Activated T-helper 17 cell treated with anti-CD3 and anti-CD28 coated beads, Interleukin-2, amount 50 U/mL, for 72 hours (primary cell): Measurements from ENCODE around the gene CASP9. TPM values are rescaled to one million over a fixed set of nuclear protein-coding genes. Genes with fewer than 3 reads are reported as not detected.
"Not testable (repeated sequence)": the region's sequence is repeated elsewhere in the genome, so short reads cannot be mapped to it uniquely, and the experiment has no call there.

Experiments
- ATAC-seq: fragments of 150-1000 bp; cut with Tn5 transposase; replicated peaks from 2 replicates; pipeline ENCODE4 v1.10.0; 2021; ENCODE audit warnings: mild to moderate bottlenecking, moderate library complexity
- H3K27ac Mint-ChIP-seq: one replicate; pipeline ENCODE4 v1.8.0; 2022; ENCODE audit warnings: mixed read lengths
- H3K27me3 Mint-ChIP-seq: one replicate; pipeline ENCODE4 v1.8.0; 2022; ENCODE audit warnings: mixed read lengths
- H3K36me3 Mint-ChIP-seq: one replicate; pipeline ENCODE4 v1.8.0; 2022; ENCODE audit warnings: low read depth, mild to moderate bottlenecking, mixed read lengths
- H3K4me1 Mint-ChIP-seq: one replicate; pipeline ENCODE4 v1.8.0; 2022; ENCODE audit warnings: mixed read lengths
- H3K4me3 Mint-ChIP-seq: one replicate; pipeline ENCODE4 v1.8.0; 2022; ENCODE audit warnings: mild to moderate bottlenecking, mixed read lengths
- H3K9me3 Mint-ChIP-seq: one replicate; pipeline ENCODE4 v1.8.0; 2022; ENCODE audit warnings: mixed read lengths
- total RNA-seq, 2 donors: library from RNA; stranded (reverse); gene quantifications; one replicate each; pipeline ENCODE4 v1.2.3, GENCODE V29; 2022

The CASP9 gene
- total RNA-seq, 2 donors from 2014 or later = 17.1 to 17.9 TPM

GRCh38 chr1:15475752-15476314, 48.2 kb downstream of the CASP9 start, which contains the start of gene CELA2B:
Gene CELA2B, plus strand, starts transcription at chr1:15476104. Its CDS starts 22 bp downstream, at chr1:15476126.
- Mint-ChIP-seq H3K4me3 (no peak within 1 kb of the TSS), H3K36me3 (no peaks in the 10 kb centered on the region), H3K9me3 (no peaks in the 10 kb centered on the region), H3K27me3 (no peaks in the 10 kb centered on the region), H3K4me1 (no peaks in the 10 kb centered on the region), H3K27ac (no peak within 1 kb of the TSS)
- ATAC-seq = no peak

- Mint-ChIP-seq H3K36me3 (no peaks in the 10 kb centered on the region), H3K9me3 (no peaks in the 10 kb centered on the region), H3K27ac (no peak overlapping the region), H3K4me3 (no peak overlapping the region), H3K27me3 (no peaks in the 10 kb centered on the region), H3K4me1 (no peaks in the 10 kb centered on the region)
- ATAC-seq = no peak
Observed at GRCh38 chr1:15472587-15472986, 51.4 kb downstream of the CASP9 start.

GRCh38 chr1:15471723-15472122, 52.3 kb downstream of the CASP9 start:
- not testable (repeated sequence) for H3K4me1 Mint-ChIP-seq, H3K27ac Mint-ChIP-seq, H3K36me3 Mint-ChIP-seq, H3K9me3 Mint-ChIP-seq, H3K27me3 Mint-ChIP-seq, H3K4me3 Mint-ChIP-seq, ATAC-seq

- not testable (repeated sequence) for H3K36me3 Mint-ChIP-seq, H3K4me1 Mint-ChIP-seq, ATAC-seq, H3K27me3 Mint-ChIP-seq, H3K9me3 Mint-ChIP-seq, H3K4me3 Mint-ChIP-seq, H3K27ac Mint-ChIP-seq
Observed at GRCh38 chr1:15471067-15471466, 52.9 kb downstream of the CASP9 start.

GRCh38 chr1:15469821-15470448, 54.1 kb downstream of the CASP9 start:
- not testable (repeated sequence) for H3K4me1 Mint-ChIP-seq, H3K27me3 Mint-ChIP-seq, H3K27ac Mint-ChIP-seq, H3K4me3 Mint-ChIP-seq, H3K36me3 Mint-ChIP-seq, H3K9me3 Mint-ChIP-seq, ATAC-seq

GRCh38 chr1:15469361-15469760, 54.7 kb downstream of the CASP9 start:
- Mint-ChIP-seq H3K9me3 (no peaks in the 10 kb centered on the region), H3K4me3 (no peak overlapping the region), H3K4me1 (no peaks in the 10 kb centered on the region), H3K27me3 (no peaks in the 10 kb centered on the region), H3K36me3 (no peaks in the 10 kb centered on the region), H3K27ac (no peak overlapping the region)
- ATAC-seq = no peak

- H3K27ac Mint-ChIP-seq = no peak overlapping the region
- no peaks in the 10 kb centered on the region for H3K36me3 Mint-ChIP-seq
- no peaks in the 10 kb centered on the region for H3K9me3 Mint-ChIP-seq
- H3K27me3 Mint-ChIP-seq = no peaks in the 10 kb centered on the region
- ATAC-seq = no peak
- no peak overlapping the region for H3K4me3 Mint-ChIP-seq
- H3K4me1 Mint-ChIP-seq = no peaks in the 10 kb centered on the region
Observed at GRCh38 chr1:15468145-15468544, 55.9 kb downstream of the CASP9 start.

GRCh38 chr1:15466955-15467625, 56.9 kb downstream of the CASP9 start:
- not testable (repeated sequence) for H3K27ac Mint-ChIP-seq, ATAC-seq, H3K4me1 Mint-ChIP-seq, H3K36me3 Mint-ChIP-seq, H3K4me3 Mint-ChIP-seq, H3K9me3 Mint-ChIP-seq, H3K27me3 Mint-ChIP-seq

GRCh38 chr1:15465674-15466073, 58.3 kb downstream of the CASP9 start:
- no peak overlapping the region for H3K27ac Mint-ChIP-seq
- H3K36me3 Mint-ChIP-seq = no peaks in the 10 kb centered on the region
- ATAC-seq = no peak
- no peak overlapping the region for H3K4me3 Mint-ChIP-seq
- H3K9me3 Mint-ChIP-seq = no peaks in the 10 kb centered on the region
- no peaks in the 10 kb centered on the region for H3K27me3 Mint-ChIP-seq
- no peaks in the 10 kb centered on the region for H3K4me1 Mint-ChIP-seq

- H3K27ac Mint-ChIP-seq, H3K27me3 Mint-ChIP-seq, H3K4me3 Mint-ChIP-seq, ATAC-seq, H3K4me1 Mint-ChIP-seq, H3K36me3 Mint-ChIP-seq, H3K9me3 Mint-ChIP-seq: not testable (repeated sequence)
Observed at GRCh38 chr1:15463926-15464322, 60.1 kb downstream of the CASP9 start.

GRCh38 chr1:15463064-15463800, 60.8 kb downstream of the CASP9 start:
- H3K27ac Mint-ChIP-seq, H3K36me3 Mint-ChIP-seq, ATAC-seq, H3K9me3 Mint-ChIP-seq, H3K4me1 Mint-ChIP-seq, H3K27me3 Mint-ChIP-seq, H3K4me3 Mint-ChIP-seq: not testable (repeated sequence)

- no peaks in the 10 kb centered on the region for H3K4me1 Mint-ChIP-seq
- no peak for ATAC-seq
- H3K27ac Mint-ChIP-seq = no peak overlapping the region
- H3K9me3 Mint-ChIP-seq = no peaks in the 10 kb centered on the region
- H3K36me3 Mint-ChIP-seq = no peaks in the 10 kb centered on the region
- H3K4me3 Mint-ChIP-seq = no peak overlapping the region
- H3K27me3 Mint-ChIP-seq = peaks cover 5% of the 10 kb centered on the region
Observed at GRCh38 chr1:15460708-15461095, 63.3 kb downstream of the CASP9 start.

- Mint-ChIP-seq H3K4me3 (no peak overlapping the region), H3K9me3 (no peaks in the 10 kb centered on the region), H3K36me3 (no peaks in the 10 kb centered on the region), H3K27me3 (peaks cover 5% of the 10 kb centered on the region), H3K27ac (no peak overlapping the region), H3K4me1 (no peaks in the 10 kb centered on the region)
- no peak for ATAC-seq
Observed at GRCh38 chr1:15459771-15460707, 64.0 kb downstream of the CASP9 start.

- not testable (repeated sequence) for ATAC-seq, H3K27me3 Mint-ChIP-seq, H3K4me1 Mint-ChIP-seq, H3K27ac Mint-ChIP-seq, H3K9me3 Mint-ChIP-seq, H3K4me3 Mint-ChIP-seq, H3K36me3 Mint-ChIP-seq
Observed at GRCh38 chr1:15458388-15458787, 65.6 kb downstream of the CASP9 start.
